Adipose tissue (tissue), 3 donors: Measurements from ENCODE around the gene ENC1. TPM values are rescaled to one million over a fixed set of nuclear protein-coding genes. Genes with fewer than 3 reads are reported as not detected.

Source experiments
- H3K27ac ChIP-seq: one replicate; pipeline ENCODE4 v1.5.1; 2013; ENCODE audit warnings: low read depth, low read length
- WGBS, 3 donors: extraction: QIAGEN DNeasy Blood & Tissue Kit; methylation state at CpG; one replicate each; pipeline ENCODE4 v1.1.7; 2013; 5-methylcytosine and 5-hydroxymethylcytosine counted together
- polyA plus RNA-seq, 3 donors: library from polyadenylated mRNA; stranded (reverse); fragments of 200-250 nt; gene quantifications; one replicate each; pipeline ENCODE4 v1.2.3, GENCODE V29; 2013
- donor health status: healthy with polysubstance abuse.
- donor health status: Bipolar disorder and iron deficiency.
- donor health status: healthy.

Gene ENC1
- polyA plus RNA-seq, 3 donors, result 4.4 to 11.1 (median 5.4) TPM

GRCh38 chr5:74638544-74638969 lies 2.0 kb downstream of the ENC1 start:
- H3K27ac ChIP-seq, result no peak overlapping the region
- 73 to 84% (median 80%) methylated on average over 1 of the region's 1 CpG for WGBS, 3 donors

- WGBS, 3 donors, result 76 to 86% (median 76%) methylated on average over 4 of the region's 4 CpGs
- no peak overlapping the region for H3K27ac ChIP-seq
Measured at GRCh38 chr5:74636552-74636951, 4.0 kb downstream of the ENC1 start.

GRCh38 chr5:74636149-74636548 lies 4.4 kb downstream of the ENC1 start:
- 95 to 97% (median 97%) methylated on average over 12 of the region's 12 CpGs for WGBS, 3 donors
- H3K27ac ChIP-seq, result no peak overlapping the region

- no peak overlapping the region for H3K27ac ChIP-seq
Measured at GRCh38 chr5:74634611-74635286, 5.8 kb downstream of the ENC1 start.

GRCh38 chr5:74633695-74634094 lies 6.8 kb downstream of the ENC1 start:
- 77 to 88% (median 84%) methylated on average over 9 of the region's 9 CpGs for WGBS, 3 donors
- H3K27ac ChIP-seq, result no peak overlapping the region

More at GRCh38 chr5:74634611-74635286, 5.8 kb downstream of the ENC1 start:
- WGBS, 3 donors, result 95 to 97% (median 96%) methylated on average over 16 of the region's 16 CpGs

- no peak overlapping the region for H3K27ac ChIP-seq
Measured at GRCh38 chr5:74632947-74633356, 7.6 kb downstream of the ENC1 start.

GRCh38 chr5:74631081-74631953 lies 9.2 kb downstream of the ENC1 start:
- WGBS, 3 donors, result 42 to 62% (median 56%) methylated on average over 11 of the region's 11 CpGs
- no peak overlapping the region for H3K27ac ChIP-seq

More at GRCh38 chr5:74632947-74633356, 7.6 kb downstream of the ENC1 start:
- 90 to 92% (median 91%) methylated on average over 4 of the region's 4 CpGs for WGBS, 3 donors

GRCh38 chr5:74630453-74631066 lies 10.0 kb downstream of the ENC1 start:
- no peak overlapping the region for H3K27ac ChIP-seq
- 78 to 86% (median 79%) methylated on average over 7 of the region's 7 CpGs for WGBS, 3 donors

GRCh38 chr5:74629326-74629725 lies 11.2 kb downstream of the ENC1 start:
- WGBS, 3 donors, result 77 to 90% (median 84%) methylated on average over 4 of the region's 4 CpGs
- no peak overlapping the region for H3K27ac ChIP-seq

GRCh38 chr5:74628359-74628758 lies 12.2 kb downstream of the ENC1 start:
- H3K27ac ChIP-seq, result no peak overlapping the region
- 90 to 95% (median 91%) methylated on average over 6 of the region's 6 CpGs for WGBS, 3 donors

GRCh38 chr5:74627646-74628279 lies 12.8 kb downstream of the ENC1 start:
- WGBS, 3 donors, result 67 to 84% (median 70%) methylated on average over 4 of the region's 4 CpGs
- no peak overlapping the region for H3K27ac ChIP-seq

GRCh38 chr5:74626386-74627222 lies 13.9 kb downstream of the ENC1 start:
- WGBS, 3 donors, result 78 to 82% (median 79%) methylated on average over 7 of the region's 7 CpGs
- no peak overlapping the region for H3K27ac ChIP-seq

GRCh38 chr5:74625742-74626241 lies 14.7 kb downstream of the ENC1 start:
- H3K27ac ChIP-seq, result no peak overlapping the region
- 61 to 72% (median 66%) methylated on average over 5 of the region's 5 CpGs for WGBS, 3 donors

- 90 to 92% (median 91%) methylated on average over 8 of the region's 8 CpGs for WGBS, 3 donors
- H3K27ac ChIP-seq, result no peak overlapping the region
Measured at GRCh38 chr5:74624931-74625505, 15.5 kb downstream of the ENC1 start.

- H3K27ac ChIP-seq, result no peak overlapping the region
- 94 to 99% (median 96%) methylated on average over 4 of the region's 4 CpGs for WGBS, 3 donors
Measured at GRCh38 chr5:74624501-74624900, 16.0 kb downstream of the ENC1 start.

- 79 to 89% (median 87%) methylated on average over 5 of the region's 5 CpGs for WGBS, 3 donors
Measured at GRCh38 chr5:74623748-74624408, 16.6 kb downstream of the ENC1 start.

More at GRCh38 chr5:74623748-74624408, 16.6 kb downstream of the ENC1 start:
- no peak overlapping the region for H3K27ac ChIP-seq
